ENCODE results near the gene NUDC. TPM values are rescaled to one million over a fixed set of nuclear protein-coding genes. Genes with fewer than 3 reads are reported as not detected.

The NUDC gene
- total and polyA plus RNA-seq, 2 of the 13 experiments (the other 11 are each of a cell fraction or from before 2014, with no cell fraction given), result 34.7 to 104 TPM

DNA sequence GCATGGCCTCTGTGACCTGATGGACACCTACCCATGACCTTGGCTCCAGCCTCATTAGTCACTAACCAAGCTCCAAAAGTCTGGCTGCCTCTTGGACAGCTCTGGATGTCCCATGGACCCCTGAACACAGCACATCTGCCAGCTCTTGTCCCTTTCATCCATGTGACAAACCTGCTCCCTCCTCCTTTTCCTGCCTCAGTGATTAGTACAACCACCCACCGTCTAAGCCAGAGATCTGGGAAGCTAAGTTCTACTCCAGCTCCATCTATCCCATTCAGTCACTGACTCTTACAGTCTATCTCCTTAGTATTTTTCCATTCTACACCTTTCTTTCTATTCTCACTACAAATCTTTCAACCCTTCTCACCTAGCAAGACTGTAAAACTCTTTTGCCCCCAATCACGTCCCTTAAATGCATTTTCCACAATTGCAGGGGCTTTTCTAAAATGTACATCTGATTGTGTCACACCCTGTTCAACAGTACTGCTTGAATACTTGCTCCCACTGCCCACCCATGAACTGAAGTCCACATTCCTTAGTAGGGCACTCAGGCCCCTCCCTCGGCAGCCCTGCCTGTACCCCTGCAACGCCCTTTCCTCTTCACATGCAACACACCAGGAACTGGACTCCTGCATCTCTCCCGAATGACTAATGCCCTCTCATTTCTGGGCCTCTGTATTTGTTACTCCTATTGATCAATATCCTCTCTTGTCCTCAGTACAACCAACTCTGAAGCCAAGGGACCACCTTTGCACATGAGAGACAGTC is 38.7 kb upstream of the NUDC start (continued):
- TF ChIP-seq TEAD3 (CRISPR knock-in tag; optimal IDR thresholded peaks at IDR 0.05; ENCODE audit: borderline replicate concordance), result peak; percentile 37
- TF ChIP-seq ATAD3A (CRISPR knock-in tag; IDR thresholded peaks at IDR 0.05), result no peak
- no peak for TF ChIP-seq ZNF335 (CRISPR knock-in tag; IDR thresholded peaks at IDR 0.05)
- no peak for TF ChIP-seq U2AF1 (optimal IDR thresholded peaks at IDR 0.05; ENCODE audit: low read depth, low read length)
- TF ChIP-seq NFYC (CRISPR knock-in tag; IDR thresholded peaks at IDR 0.05), result no peak
- TF ChIP-seq ZBTB3 (CRISPR knock-in tag; IDR thresholded peaks at IDR 0.05; ENCODE audit: borderline replicate concordance, low read depth), result no peak
- TF ChIP-seq, protein P1, sequence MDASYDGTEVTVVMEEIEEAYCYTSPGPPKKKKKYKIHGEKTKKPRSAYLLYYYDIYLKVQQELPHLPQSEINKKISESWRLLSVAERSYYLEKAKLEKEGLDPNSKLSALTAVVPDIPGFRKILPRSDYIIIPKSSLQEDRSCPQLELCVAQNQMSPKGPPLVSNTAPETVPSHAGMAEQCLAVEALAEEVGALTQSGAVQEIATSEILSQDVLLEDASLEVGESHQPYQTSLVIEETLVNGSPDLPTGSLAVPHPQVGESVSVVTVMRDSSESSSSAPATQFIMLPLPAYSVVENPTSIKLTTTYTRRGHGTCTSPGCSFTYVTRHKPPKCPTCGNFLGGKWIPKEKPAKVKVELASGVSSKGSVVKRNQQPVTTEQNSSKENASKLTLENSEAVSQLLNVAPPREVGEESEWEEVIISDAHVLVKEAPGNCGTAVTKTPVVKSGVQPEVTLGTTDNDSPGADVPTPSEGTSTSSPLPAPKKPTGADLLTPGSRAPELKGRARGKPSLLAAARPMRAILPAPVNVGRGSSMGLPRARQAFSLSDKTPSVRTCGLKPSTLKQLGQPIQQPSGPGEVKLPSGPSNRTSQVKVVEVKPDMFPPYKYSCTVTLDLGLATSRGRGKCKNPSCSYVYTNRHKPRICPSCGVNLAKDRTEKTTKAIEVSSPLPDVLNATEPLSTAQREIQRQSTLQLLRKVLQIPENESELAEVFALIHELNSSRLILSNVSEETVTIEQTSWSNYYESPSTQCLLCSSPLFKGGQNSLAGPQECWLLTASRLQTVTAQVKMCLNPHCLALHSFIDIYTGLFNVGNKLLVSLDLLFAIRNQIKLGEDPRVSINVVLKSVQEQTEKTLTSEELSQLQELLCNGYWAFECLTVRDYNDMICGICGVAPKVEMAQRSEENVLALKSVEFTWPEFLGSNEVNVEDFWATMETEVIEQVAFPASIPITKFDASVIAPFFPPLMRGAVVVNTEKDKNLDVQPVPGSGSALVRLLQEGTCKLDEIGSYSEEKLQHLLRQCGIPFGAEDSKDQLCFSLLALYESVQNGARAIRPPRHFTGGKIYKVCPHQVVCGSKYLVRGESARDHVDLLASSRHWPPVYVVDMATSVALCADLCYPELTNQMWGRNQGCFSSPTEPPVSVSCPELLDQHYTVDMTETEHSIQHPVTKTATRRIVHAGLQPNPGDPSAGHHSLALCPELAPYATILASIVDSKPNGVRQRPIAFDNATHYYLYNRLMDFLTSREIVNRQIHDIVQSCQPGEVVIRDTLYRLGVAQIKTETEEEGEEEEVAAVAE (CRISPR knock-in tag; IDR thresholded peaks at IDR 0.05; ENCODE audit: borderline replicate concordance), result no peak
- TF ChIP-seq FIP1L1 (IDR thresholded peaks at IDR 0.05; ENCODE audit: borderline replicate concordance, insufficient read depth, low read depth, low read length), result no peak
- TF ChIP-seq HES4 (CRISPR knock-in tag; IDR thresholded peaks at IDR 0.05; ENCODE audit: borderline replicate concordance), result no peak
- TF ChIP-seq, protein P2, sequence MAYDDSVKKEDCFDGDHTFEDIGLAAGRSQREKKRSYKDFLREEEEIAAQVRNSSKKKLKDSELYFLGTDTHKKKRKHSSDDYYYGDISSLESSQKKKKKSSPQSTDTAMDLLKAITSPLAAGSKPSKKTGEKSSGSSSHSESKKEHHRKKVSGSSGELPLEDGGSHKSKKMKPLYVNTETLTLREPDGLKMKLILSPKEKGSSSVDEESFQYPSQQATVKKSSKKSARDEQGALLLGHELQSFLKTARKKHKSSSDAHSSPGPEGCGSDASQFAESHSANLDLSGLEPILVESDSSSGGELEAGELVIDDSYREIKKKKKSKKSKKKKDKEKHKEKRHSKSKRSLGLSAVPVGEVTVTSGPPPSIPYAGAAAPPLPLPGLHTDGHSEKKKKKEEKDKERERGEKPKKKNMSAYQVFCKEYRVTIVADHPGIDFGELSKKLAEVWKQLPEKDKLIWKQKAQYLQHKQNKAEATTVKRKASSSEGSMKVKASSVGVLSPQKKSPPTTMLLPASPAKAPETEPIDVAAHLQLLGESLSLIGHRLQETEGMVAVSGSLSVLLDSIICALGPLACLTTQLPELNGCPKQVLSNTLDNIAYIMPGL (CRISPR knock-in tag; IDR thresholded peaks at IDR 0.05; ENCODE audit: borderline replicate concordance in 1 of 2, low read depth in 1 of 2), result no peak
- peak; percentile 34; the same call in 1 of the 2 replicates for TF ChIP-seq SALL1 (CRISPR knock-in tag; IDR thresholded peaks at IDR 0.05)
- no peak for TF ChIP-seq ZNF746 (CRISPR knock-in tag; IDR thresholded peaks at IDR 0.05)
- no peak for TF ChIP-seq ZZZ3 (CRISPR knock-in tag; IDR thresholded peaks at IDR 0.05; ENCODE audit: borderline replicate concordance)

Measured in HepG2 (cell line).